H9 (cell line): ENCODE measurements around the gene SYT2. TPM values are rescaled to one million over a fixed set of nuclear protein-coding genes. Genes with fewer than 3 reads are reported as not detected.
"Not testable (repeated sequence)": the region's sequence is repeated elsewhere in the genome, so short reads cannot be mapped to it uniquely, and the experiment has no call there.

Experiments
- DNase-seq: peaks from one replicate; pipeline ENCODE4 v3.0.0-alpha.2; 2017
- H2AFZ ChIP-seq: one replicate; pipeline ENCODE4 v1.6.1; 2013; ENCODE audit warnings: mild to moderate bottlenecking, low read length, control low read depth, moderate library complexity
- H2AK5ac ChIP-seq: 2 replicates; pipeline ENCODE4 v1.6.1; 2013; ENCODE audit warnings: low read length, control low read depth, mixed read lengths; ENCODE audit not compliant: insufficient read length
- H2BK120ac ChIP-seq: one replicate; pipeline ENCODE4 v1.6.1; 2013; ENCODE audit warnings: low read depth, mild to moderate bottlenecking, low read length, control low read depth, inconsistent platforms; ENCODE audit not compliant: poor library complexity, severe bottlenecking
- H2BK12ac ChIP-seq: 2 replicates; pipeline ENCODE4 v1.6.1; 2013; ENCODE audit warnings: low read length, control low read depth, mixed read lengths, low read depth; ENCODE audit not compliant: insufficient read length
- H2BK15ac ChIP-seq: 2 replicates; pipeline ENCODE4 v1.6.1; 2013; ENCODE audit warnings: low read depth, low read length, control low read depth
- H2BK20ac ChIP-seq: one replicate; pipeline ENCODE4 v1.6.1; 2013; ENCODE audit warnings: low read depth, mild to moderate bottlenecking, low read length, control low read depth, inconsistent platforms; ENCODE audit not compliant: poor library complexity, severe bottlenecking
- H2BK5ac ChIP-seq: 2 replicates; pipeline ENCODE4 v1.6.1; 2013; ENCODE audit warnings: low read length, control low read depth, mixed read lengths; ENCODE audit not compliant: insufficient read length
- H3K14ac ChIP-seq: 2 replicates; pipeline ENCODE4 v1.6.1; 2013; ENCODE audit warnings: low read length, control low read depth; ENCODE audit not compliant: insufficient read depth
- H3K18ac ChIP-seq: 2 replicates; pipeline ENCODE4 v1.6.1; 2013; ENCODE audit warnings: low read depth, mild to moderate bottlenecking, mixed read lengths, low read length, control low read depth; ENCODE audit not compliant: insufficient read length
- H3K23ac ChIP-seq: 2 replicates; pipeline ENCODE4 v1.6.1; 2013; ENCODE audit warnings: low read length, control low read depth, mixed read lengths, low read depth; ENCODE audit not compliant: insufficient read length
- H3K23me2 ChIP-seq: 2 replicates; pipeline ENCODE4 v1.6.1; 2013; ENCODE audit warnings: low read depth, mild to moderate bottlenecking, mixed read lengths, low read length, control low read depth; ENCODE audit not compliant: insufficient read length, poor library complexity, severe bottlenecking
- H3K27ac ChIP-seq: 2 replicates; pipeline ENCODE4 v1.5.1; 2013; ENCODE audit warnings: low read length, control low read depth, mixed read lengths, low read depth; ENCODE audit not compliant: insufficient read length
- H3K27me3 ChIP-seq: 2 replicates; pipeline ENCODE4 v1.6.1; 2013; ENCODE audit warnings: low read length, control low read depth, inconsistent platforms; ENCODE audit not compliant: insufficient read depth
- H3K4ac ChIP-seq: 2 replicates; pipeline ENCODE4 v1.6.1; 2013; ENCODE audit warnings: low read depth, mild to moderate bottlenecking, control low read depth, inconsistent platforms, low read length, moderate library complexity
- H3K4me1 ChIP-seq: 2 replicates; pipeline ENCODE4 v1.6.1; 2013; ENCODE audit warnings: low read length, control low read depth, inconsistent platforms; ENCODE audit not compliant: insufficient read depth
- H3K4me2 ChIP-seq: 2 replicates; pipeline ENCODE4 v1.6.1; 2013; ENCODE audit warnings: low read length, control low read depth, mixed read lengths; ENCODE audit not compliant: insufficient read length, insufficient read depth
- H3K56ac ChIP-seq: 2 replicates; pipeline ENCODE4 v1.6.1; 2013; ENCODE audit warnings: low read depth, mild to moderate bottlenecking, mixed read lengths, low read length, control low read depth; ENCODE audit not compliant: insufficient read length
- H3K79me1 ChIP-seq: 2 replicates; pipeline ENCODE4 v1.6.1; 2013; ENCODE audit warnings: low read depth, mild to moderate bottlenecking, moderate library complexity, low read length, control low read depth, inconsistent platforms; ENCODE audit not compliant: insufficient read depth, poor library complexity, severe bottlenecking
- H3K79me2 ChIP-seq: 2 replicates; pipeline ENCODE4 v1.6.1; 2013; ENCODE audit warnings: low read length, control low read depth, inconsistent platforms; ENCODE audit not compliant: insufficient read depth
- H3K9ac ChIP-seq: 2 replicates; pipeline ENCODE4 v1.6.1; 2013; ENCODE audit warnings: low read length, control low read depth, mixed read lengths; ENCODE audit not compliant: insufficient read length; ENCODE audit errors: extremely low read depth
- H3K9me3 ChIP-seq: one replicate; pipeline ENCODE4 v1.6.1; 2013; ENCODE audit warnings: low read depth, low read length, inconsistent platforms; ENCODE audit not compliant: control insufficient read depth
- H3T11ph ChIP-seq: one replicate; pipeline ENCODE4 v1.6.1; 2013; ENCODE audit warnings: mild to moderate bottlenecking, low read length, control low read depth, inconsistent platforms
- H4K20me1 ChIP-seq: one replicate; pipeline ENCODE4 v1.6.1; 2013; ENCODE audit not compliant: control insufficient read depth, insufficient read length, insufficient read depth
- H4K5ac ChIP-seq: 2 replicates; pipeline ENCODE4 v1.6.1; 2013; ENCODE audit warnings: low read depth, mild to moderate bottlenecking, mixed read lengths, low read length, control low read depth; ENCODE audit not compliant: insufficient read length
- H4K8ac ChIP-seq: replicated peaks from 2 replicates; pipeline ENCODE4 v1.6.1; 2013; ENCODE audit warnings: low read length, control low read depth, mixed read lengths, low read depth; ENCODE audit not compliant: insufficient read length
- H4K91ac ChIP-seq: 2 replicates; pipeline ENCODE4 v1.6.1; 2013; ENCODE audit warnings: low read depth, mild to moderate bottlenecking, moderate library complexity, mixed read lengths, low read length, control low read depth; ENCODE audit not compliant: insufficient read length
- H3K27ac Mint-ChIP-seq, 3 experiments: 2 replicates in 2 of 3; 3 replicates in 1 of 3; pipeline ENCODE4 v1.8.0; 2020 to 2021; ENCODE audit warnings: mixed read lengths in 3 of 3, mild to moderate bottlenecking in 1 of 3, moderate library complexity in 1 of 3
- H3K27me3 Mint-ChIP-seq: 2 replicates; pipeline ENCODE4 v1.8.0; 2021; ENCODE audit warnings: low read depth, mild to moderate bottlenecking, moderate library complexity, mixed read lengths
- H3K36me3 Mint-ChIP-seq, 3 experiments: 2 replicates in 2 of 3; 3 replicates in 1 of 3; pipeline ENCODE4 v1.8.0; 2020 to 2021; ENCODE audit warnings: low read depth in 3 of 3, mixed read lengths in 3 of 3; ENCODE audit not compliant: insufficient read depth in 1 of 3
- H3K4me1 Mint-ChIP-seq, 2 experiments: 2 replicates each; pipeline ENCODE4 v1.8.0; 2020; ENCODE audit warnings: mixed read lengths in 2 of 2
- H3K4me3 Mint-ChIP-seq, 2 experiments: 2 replicates in 1 of 2; 3 replicates in 1 of 2; pipeline ENCODE4 v1.8.0; 2020 to 2021; ENCODE audit warnings: mild to moderate bottlenecking in 2 of 2, mixed read lengths in 2 of 2, moderate library complexity in 1 of 2
- H3K9me3 Mint-ChIP-seq, 2 experiments: 2 replicates in 1 of 2; 3 replicates in 1 of 2; pipeline ENCODE4 v1.8.0; 2020; ENCODE audit warnings: mild to moderate bottlenecking in 2 of 2, mixed read lengths in 2 of 2, moderate library complexity in 1 of 2
- WGBS: extraction: QIAGEN DNeasy Blood & Tissue Kit; methylation state at CpG from one replicate; pipeline ENCODE4 v1.1.7; 2013; ENCODE audit warnings: missing lambda C conversion rate, low lambda C conversion rate, mixed read lengths; ENCODE audit not compliant: insufficient read length; ENCODE audit errors: extremely low coverage; 5-methylcytosine and 5-hydroxymethylcytosine counted together
- total RNA-seq: library from RNA; stranded (reverse); gene quantifications from 2 replicates; pipeline ENCODE4 v1.2.1, GENCODE V29; 2021

The SYT2 gene
- total RNA-seq, 1 experiment from 2014 or later: 3.3 TPM

GRCh38 chr1:202636171-202636570, 74.1 kb downstream of the SYT2 start:
- H3K79me2 ChIP-seq: not testable (repeated sequence)

More at GRCh38 chr1:202636171-202636570, 74.1 kb downstream of the SYT2 start:
- H3K56ac ChIP-seq, H4K8ac ChIP-seq, H2BK20ac ChIP-seq, H3K4ac ChIP-seq, H3K23me2 ChIP-seq, H3K9me3 Mint-ChIP-seq, H3K18ac ChIP-seq, H2BK15ac ChIP-seq, H3K4me1 ChIP-seq, DNase-seq, H3K79me1 ChIP-seq, H3K9me3 ChIP-seq, H3K9ac ChIP-seq, H3K4me2 ChIP-seq, H3K4me3 Mint-ChIP-seq, H3K27ac Mint-ChIP-seq, H2BK120ac ChIP-seq, H3T11ph ChIP-seq, H4K20me1 ChIP-seq, H3K36me3 Mint-ChIP-seq, H2AFZ ChIP-seq, H3K14ac ChIP-seq, H3K27me3 ChIP-seq, H4K5ac ChIP-seq, H3K27ac ChIP-seq, H2BK5ac ChIP-seq, H4K91ac ChIP-seq, H2AK5ac ChIP-seq, H3K23ac ChIP-seq, H2BK12ac ChIP-seq: not testable (repeated sequence)
- WGBS: no CpG with 5 or more reads among the region's 3 CpGs
- peaks cover 25% of the 10 kb centered on the region for H3K27me3 Mint-ChIP-seq
- peaks cover 26 to 37% of the 10 kb centered on the region in 2 experiments for H3K4me1 Mint-ChIP-seq
